HCT116 (cell line): ENCODE measurements around the gene CCDC106. TPM values are rescaled to one million over a fixed set of nuclear protein-coding genes. Genes with fewer than 3 reads are reported as not detected.

Experiments
- ATAC-seq: fragments of 200-7000 bp; cut with Tn5 transposase; 2 replicates; pipeline ENCODE4 v1.9.1; 2020; ENCODE audit warnings: mild to moderate bottlenecking, moderate library complexity
- BruUV-seq: library from RNA; stranded (reverse); fragments of 400-500 nt; replicated peaks from 2 replicates; lab custom pipeline; 2021; lab: Mats Ljungman, UMichigan
- CTCF ChIA-PET: fragments of 300-600 bp; sonication (Branson Sonifier 250); formaldehyde crosslinking; loops from one replicate; lab custom pipeline; 2021; ENCODE audit warnings: antibody characterized with exemption; lab: Charles Lee
- POLR2A ChIA-PET: fragments of 300-600, 350-600 bp; sonication (Branson Sonifier 250); formaldehyde crosslinking; loops from one replicate; lab custom pipeline; 2021; ENCODE audit warnings: antibody characterized with exemption; lab: Charles Lee
- RAD21 ChIA-PET, 2 experiments: fragments of 300-600 bp; sonication (Branson Sonifier 250); formaldehyde crosslinking; loops; one replicate each; lab custom pipeline; 2023; ENCODE audit warnings: low total read pairs in 2 of 2; ENCODE audit not compliant: uncharacterized antibody in 2 of 2, unreplicated experiment in 2 of 2, low non-redundant PET in 1 of 2; lab: Charles Lee
- DNase-seq: peaks from one replicate; pipeline ENCODE4 v3.0.0-alpha.2; 2010; ENCODE audit warnings: low read depth, low spot score
- H2AFZ ChIP-seq: fragments of 200-600 bp; shearing (Covaris generic), sonication (generic); 2 replicates; pipeline ENCODE4 v1.6.1; 2017; ENCODE audit warnings: low read depth, mixed run types, mixed read lengths, antibody characterized with exemption, low read length; ENCODE audit not compliant: poor library complexity, severe bottlenecking
- H3K27ac ChIP-seq: 2 replicates; pipeline ENCODE4 v1.5.1; 2012; ENCODE audit warnings: low read depth, low read length
- H3K27me3 ChIP-seq: fragments of 200-600 bp; sonication (generic); 2 replicates; pipeline ENCODE4 v1.6.1; 2016; ENCODE audit warnings: mixed run types, low read length, mixed read lengths; ENCODE audit not compliant: insufficient read depth
- H3K36me3 ChIP-seq, 2 experiments: fragments of 200-500 bp in 1 of 2; fragments of 200-600 bp in 1 of 2; sonication (Bioruptor generic) in 1 of 2; sonication (generic) in 1 of 2; 2 replicates each; pipeline versions ENCODE4 v1.5.1 to v1.6.1; 2014 to 2016; ENCODE audit warnings: low read length in 2 of 2, inconsistent platforms in 1 of 2, mixed read lengths in 1 of 2, mixed run types in 1 of 2; ENCODE audit not compliant: insufficient read depth in 2 of 2, control insufficient read depth in 1 of 2
- H3K4me1 ChIP-seq, 2 experiments: fragments of 200-600 bp in 1 of 2; sonication (generic) in 1 of 2; 2 replicates each; pipeline versions ENCODE4 v1.5.1 to v1.6.1; 2012 to 2017; ENCODE audit warnings: low read length in 2 of 2, inconsistent platforms in 1 of 2, mild to moderate bottlenecking in 1 of 2, mixed read lengths in 1 of 2, mixed run types in 1 of 2, moderate library complexity in 1 of 2; ENCODE audit not compliant: insufficient read depth in 2 of 2, control insufficient read depth in 1 of 2
- H3K4me2 ChIP-seq: fragments of 200-600 bp; sonication (generic); 2 replicates; pipeline ENCODE4 v1.6.1; 2017; ENCODE audit warnings: mixed run types, low read length, mixed read lengths
- H3K4me3 ChIP-seq, 2 experiments: fragments of 200-600 bp in 1 of 2; sonication (generic) in 1 of 2; replicated peaks in 1 of 2; 2 replicates each; pipeline ENCODE4 v1.5.1; 2011 to 2016; ENCODE audit warnings: low read length in 2 of 2, control low read depth in 1 of 2, low read depth in 1 of 2, mild to moderate bottlenecking in 1 of 2, mixed read lengths in 1 of 2, mixed run types in 1 of 2
- H3K79me2 ChIP-seq: fragments of 200-600 bp; sonication (generic); 2 replicates; pipeline ENCODE4 v1.6.1; 2017; ENCODE audit warnings: mild to moderate bottlenecking, mixed run types, low read length, moderate library complexity, mixed read lengths; ENCODE audit not compliant: insufficient read depth
- H3K9ac ChIP-seq: fragments of 200-600 bp; sonication (generic); 2 replicates; pipeline ENCODE4 v1.6.1; 2016; ENCODE audit warnings: low read length, mixed read lengths
- H3K9me2 ChIP-seq: fragments of 200-600 bp; sonication (generic), shearing (Covaris generic); 2 replicates; pipeline ENCODE4 v1.6.1; 2017; ENCODE audit warnings: mixed run types, mild to moderate bottlenecking, moderate library complexity; ENCODE audit not compliant: insufficient read depth
- H3K9me3 ChIP-seq, 2 experiments: fragments of 200-500 bp in 1 of 2; fragments of 200-600 bp in 1 of 2; sonication (Bioruptor generic) in 1 of 2; sonication (generic) in 1 of 2; 2 replicates each; pipeline ENCODE4 v1.6.1; 2014 to 2017; ENCODE audit warnings: low read length in 2 of 2, mixed read lengths in 2 of 2, inconsistent platforms in 1 of 2, low read depth in 1 of 2, mild to moderate bottlenecking in 1 of 2, mixed run types in 1 of 2, moderate library complexity in 1 of 2; ENCODE audit not compliant: control insufficient read depth in 1 of 2, insufficient read depth in 1 of 2
- H4K20me1 ChIP-seq: fragments of 200-600 bp; sonication (generic), shearing (Covaris generic); 2 replicates; pipeline ENCODE4 v1.6.1; 2017; ENCODE audit warnings: mixed run types, mild to moderate bottlenecking, moderate library complexity; ENCODE audit not compliant: insufficient read depth
- ATF3 ChIP-seq: IDR thresholded peaks from 2 replicates; pipeline ENCODE4 v1.6.1; 2012
- CBX3 ChIP-seq: IDR thresholded peaks from 2 replicates; pipeline ENCODE4 v1.6.1; 2012; ENCODE audit warnings: low read depth
- CEBPB ChIP-seq: IDR thresholded peaks from 2 replicates; pipeline ENCODE4 v1.6.1; 2012; ENCODE audit warnings: low read depth
- EGR1 ChIP-seq: IDR thresholded peaks from 2 replicates; pipeline ENCODE4 v1.6.1; 2012; ENCODE audit warnings: low read depth
- EZH2 ChIP-seq: fragments of 200-600 bp; sonication (generic); IDR thresholded peaks from 2 replicates; pipeline ENCODE4 v1.6.1; 2017; ENCODE audit warnings: antibody characterized with exemption, mixed run types
- EZH2phosphoT487 ChIP-seq: fragments of 200-600 bp; IDR thresholded peaks from 2 replicates; pipeline ENCODE4 v1.6.1; 2018; ENCODE audit warnings: antibody characterized with exemption, borderline replicate concordance
- FOSL1 ChIP-seq: IDR thresholded peaks from 2 replicates; pipeline ENCODE4 v1.6.1; 2012; ENCODE audit warnings: low read depth
- JUND ChIP-seq: IDR thresholded peaks from 2 replicates; pipeline ENCODE4 v1.6.1; 2012
- POLR2AphosphoS5 ChIP-seq: IDR thresholded peaks from 2 replicates; pipeline ENCODE4 v1.6.1; 2011; ENCODE audit warnings: mild to moderate bottlenecking, low read depth, low read length, moderate library complexity
- RAD21 ChIP-seq: IDR thresholded peaks from 2 replicates; pipeline ENCODE4 v1.6.1; 2012; ENCODE audit warnings: low read depth, mild to moderate bottlenecking
- REST ChIP-seq: IDR thresholded peaks from 2 replicates; pipeline ENCODE4 v1.6.1; 2012; ENCODE audit warnings: low read depth
- SP1 ChIP-seq: IDR thresholded peaks from 2 replicates; pipeline ENCODE4 v1.6.1; 2012; ENCODE audit warnings: low read depth
- SRF ChIP-seq: IDR thresholded peaks from 2 replicates; pipeline ENCODE4 v1.6.1; 2012; ENCODE audit warnings: low read depth
- YY1 ChIP-seq: IDR thresholded peaks from 2 replicates; pipeline ENCODE4 v1.6.1; 2011; ENCODE audit warnings: low read length, low read depth, moderate library complexity, mild to moderate bottlenecking; ENCODE audit not compliant: insufficient replicate concordance; ENCODE audit errors: extremely low read depth
- ZBTB33 ChIP-seq: IDR thresholded peaks from 2 replicates; pipeline ENCODE4 v1.6.1; 2011; ENCODE audit warnings: mild to moderate bottlenecking, low read length, moderate library complexity; ENCODE audit not compliant: insufficient replicate concordance; ENCODE audit errors: extremely low read depth
- ZFX ChIP-seq: fragments of 450-650 bp; IDR thresholded peaks from 2 replicates; pipeline ENCODE4 v1.6.1; 2017
- ZNF274 ChIP-seq: fragments of 200-500 bp; sonication (Bioruptor generic); IDR thresholded peaks from 2 replicates; pipeline ENCODE4 v1.6.1; 2014; ENCODE audit warnings: mild to moderate bottlenecking, low read depth, low read length, inconsistent platforms
- intact Hi-C: fragments of 100-400 bp; cut with micrococcal nuclease; formaldehyde crosslinking; loops from 2 replicates; pipeline ENCODE4 v1.10.0; 2022
- total RNA-seq: library from RNA; stranded (reverse); gene quantifications from one replicate; pipeline ENCODE4 v1.2.1, GENCODE V29; 2021; ENCODE audit not compliant: unreplicated experiment
- TF ChIP-seq, protein P1 (sequence below): IDR thresholded peaks from 2 replicates; pipeline ENCODE4 v1.6.1; 2012

Gene CCDC106
- total RNA-seq, 1 experiment from 2014 or later = 1.0 TPM

DNA sequence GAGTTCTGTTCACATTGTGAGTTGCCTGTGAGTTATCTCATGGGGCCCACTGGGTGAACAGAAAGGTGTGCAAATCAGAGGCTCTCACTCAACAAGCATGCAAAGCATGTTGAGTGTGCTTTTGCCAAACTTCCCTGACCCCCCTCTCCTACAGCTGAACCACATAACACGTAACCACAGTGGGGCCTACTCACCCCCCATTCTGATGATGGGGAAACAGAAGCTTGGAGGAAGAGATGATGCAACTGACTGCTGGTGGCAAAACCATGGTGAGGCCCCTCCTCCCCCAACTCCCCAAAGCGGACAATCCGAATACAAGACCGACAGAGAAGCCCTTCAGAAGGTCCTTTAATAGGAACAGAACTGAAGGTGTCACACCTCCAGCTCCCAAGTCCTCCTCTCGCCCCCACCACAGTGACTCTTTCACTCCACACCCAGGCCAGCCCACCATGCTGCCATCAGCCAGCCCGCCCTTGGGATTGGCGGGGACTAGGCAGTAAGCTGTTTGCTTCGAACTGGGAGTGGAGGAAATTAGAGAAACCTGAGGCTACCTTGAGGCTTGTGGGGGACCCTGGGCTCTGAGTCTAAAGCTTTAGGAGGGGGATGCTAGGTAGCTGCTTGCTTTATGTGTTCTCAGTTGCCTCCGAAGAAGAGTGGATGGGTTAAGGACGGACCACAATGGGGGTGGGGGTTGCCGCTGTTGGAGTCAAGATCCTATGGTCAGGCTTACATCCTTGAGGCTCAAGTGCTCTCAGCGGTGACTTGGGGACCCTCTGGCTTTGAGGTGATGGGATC lies 27.4 kb upstream of the CCDC106 start:
- intact Hi-C loops = no loop called here
- no peak overlapping the region for H2AFZ ChIP-seq
- no peak for ATAC-seq
- BruUV-seq = no TSS peak
- CTCF ChIA-PET = no interaction called here
- POLR2A ChIA-PET = interaction anchor here (1.2 kb wide), 1 partner anchor 14 kb away, joined by 3 read pairs; no protein-coding TSS in a partner anchor
- H3K4me3 ChIP-seq = no peak overlapping the region
- no peaks in the 10 kb centered on the region for H3K79me2 ChIP-seq
- H3K9me2 ChIP-seq = no peaks in the 10 kb centered on the region
- no peak overlapping the region for H3K4me2 ChIP-seq
- no peak for TF ChIP-seq ZFX
- no peak for TF ChIP-seq FOSL1
- no peak for TF ChIP-seq ZNF274
- TF ChIP-seq CBX3 = no peak
- no peak for TF ChIP-seq RAD21
- TF ChIP-seq EGR1 = no peak
- no peak for TF ChIP-seq JUND
- no peak for TF ChIP-seq POLR2AphosphoS5
- TF ChIP-seq ATF3 = no peak
- no peak for TF ChIP-seq SRF
- no peak for TF ChIP-seq REST
- TF ChIP-seq ZBTB33 = no peak
- TF ChIP-seq EZH2 = no peak
- no peak for TF ChIP-seq EZH2phosphoT487
- TF ChIP-seq, protein P1, sequence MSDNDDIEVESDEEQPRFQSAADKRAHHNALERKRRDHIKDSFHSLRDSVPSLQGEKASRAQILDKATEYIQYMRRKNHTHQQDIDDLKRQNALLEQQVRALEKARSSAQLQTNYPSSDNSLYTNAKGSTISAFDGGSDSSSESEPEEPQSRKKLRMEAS = no peak
- TF ChIP-seq YY1 = no peak
- TF ChIP-seq CEBPB = no peak
- no peak for TF ChIP-seq SP1
- H3K36me3 ChIP-seq = peaks cover 0 to 6% of the 10 kb centered on the region in 2 experiments; a peak in 2 of 4 replicates
- no peak overlapping the region for H3K27ac ChIP-seq
- H4K20me1 ChIP-seq = no peaks in the 10 kb centered on the region
- RAD21 ChIA-PET = no interaction called here
- no peak for DNase-seq
- H3K9me3 ChIP-seq = no peaks in the 10 kb centered on the region
- H3K27me3 ChIP-seq = no peaks in the 10 kb centered on the region
- peaks cover 8 to 14% of the 10 kb centered on the region in 2 experiments; a peak in 3 of 4 replicates for H3K4me1 ChIP-seq
- no peak overlapping the region for H3K9ac ChIP-seq
